K562 (cell line): ENCODE measurements around the gene DAB2. TPM values are rescaled to one million over a fixed set of nuclear protein-coding genes. Genes with fewer than 3 reads are reported as not detected.

Experiments
- RERE ChIP-seq: sonication (generic); formaldehyde crosslinking; IDR thresholded peaks from 2 replicates; pipeline ENCODE4 v1.8.0; 2023; ENCODE audit warnings: missing genetic modification reagents, mild to moderate bottlenecking, borderline replicate concordance
- polyA plus RNA-seq, 8 experiments: library from polyadenylated mRNA; depleted of rRNA in 4 of 8; stranded (reverse) in 5 of 8; unstranded in 3 of 8; fragments of >200 nt; fragmentation: Nextera tagmentation in 2 of 8; fragmentation: Illumina TruSeq in 1 of 8; extraction: Ambion mirVana in 2 of 8; extraction: Trizol in 1 of 8; gene quantifications; 2 replicates each; pipeline versions ENCODE4 v1.2.1 to v1.2.3, GENCODE V29; 2011 to 2014; ENCODE audit warnings: inconsistent platforms in 1 of 8, missing spikeins in 1 of 8
- total RNA-seq, 7 experiments: library from RNA; depleted of rRNA in 6 of 7; stranded (reverse); fragments of >200 nt in 6 of 7; fragmentation: Illumina TruSeq in 2 of 7; extraction: Trizol in 2 of 7; gene quantifications; 2 replicates each; pipeline versions ENCODE4 v1.2.1 to v1.2.3, GENCODE V29; 2011 to 2021; ENCODE audit warnings: low replicate concordance in 1 of 7
- TF ChIP-seq, protein P1 (sequence below): fragments of 150-350 bp; IDR thresholded peaks from 2 replicates; pipeline ENCODE4 v1.6.1; 2014; ENCODE audit warnings: low read depth, mild to moderate bottlenecking, low read length, borderline replicate concordance

The DAB2 gene
- total and polyA plus RNA-seq, 9 of the 15 experiments (the other 6 are each of a cell fraction or from before 2014, with no cell fraction given): 6.6 to 29.9 (median 24.1) TPM

GRCh38 chr5:39395521-39395920, 29.3 kb downstream of the DAB2 start (continued):
- TF ChIP-seq RERE (CRISPR knock-in tag): no peak
- TF ChIP-seq, protein P1, sequence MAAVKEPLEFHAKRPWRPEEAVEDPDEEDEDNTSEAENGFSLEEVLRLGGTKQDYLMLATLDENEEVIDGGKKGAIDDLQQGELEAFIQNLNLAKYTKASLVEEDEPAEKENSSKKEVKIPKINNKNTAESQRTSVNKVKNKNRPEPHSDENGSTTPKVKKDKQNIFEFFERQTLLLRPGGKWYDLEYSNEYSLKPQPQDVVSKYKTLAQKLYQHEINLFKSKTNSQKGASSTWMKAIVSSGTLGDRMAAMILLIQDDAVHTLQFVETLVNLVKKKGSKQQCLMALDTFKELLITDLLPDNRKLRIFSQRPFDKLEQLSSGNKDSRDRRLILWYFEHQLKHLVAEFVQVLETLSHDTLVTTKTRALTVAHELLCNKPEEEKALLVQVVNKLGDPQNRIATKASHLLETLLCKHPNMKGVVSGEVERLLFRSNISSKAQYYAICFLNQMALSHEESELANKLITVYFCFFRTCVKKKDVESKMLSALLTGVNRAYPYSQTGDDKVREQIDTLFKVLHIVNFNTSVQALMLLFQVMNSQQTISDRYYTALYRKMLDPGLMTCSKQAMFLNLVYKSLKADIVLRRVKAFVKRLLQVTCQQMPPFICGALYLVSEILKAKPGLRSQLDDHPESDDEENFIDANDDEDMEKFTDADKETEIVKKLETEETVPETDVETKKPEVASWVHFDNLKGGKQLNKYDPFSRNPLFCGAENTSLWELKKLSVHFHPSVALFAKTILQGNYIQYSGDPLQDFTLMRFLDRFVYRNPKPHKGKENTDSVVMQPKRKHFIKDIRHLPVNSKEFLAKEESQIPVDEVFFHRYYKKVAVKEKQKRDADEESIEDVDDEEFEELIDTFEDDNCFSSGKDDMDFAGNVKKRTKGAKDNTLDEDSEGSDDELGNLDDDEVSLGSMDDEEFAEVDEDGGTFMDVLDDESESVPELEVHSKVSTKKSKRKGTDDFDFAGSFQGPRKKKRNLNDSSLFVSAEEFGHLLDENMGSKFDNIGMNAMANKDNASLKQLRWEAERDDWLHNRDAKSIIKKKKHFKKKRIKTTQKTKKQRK: no peak
